OCI-M2 (cell line): ENCODE results near the gene GABRR3.

Source experiments
- DNase-seq: peaks from one replicate; lab custom pipeline; 2025; ENCODE audit not compliant: unreplicated experiment; lab: John Stamatoyannopoulos, UW

GABRR3 gene

GRCh38 chr3:97992547-97993173 is 42.5 kb downstream of the GABRR3 start:
- DNase-seq = no peak

GRCh38 chr3:97991293-97991682 is 43.8 kb downstream of the GABRR3 start:
- DNase-seq = no peak

GRCh38 chr3:97990624-97991292 is 44.4 kb downstream of the GABRR3 start:
- DNase-seq = no peak

- DNase-seq = no peak
Observed at GRCh38 chr3:97988784-97989568, 46.1 kb downstream of the GABRR3 start.

GRCh38 chr3:97987306-97987705 is 47.8 kb downstream of the GABRR3 start:
- no peak for DNase-seq

- no peak for DNase-seq
Observed at GRCh38 chr3:97983933-97984491, 51.1 kb downstream of the GABRR3 start.

GRCh38 chr3:97981886-97982285 is 53.2 kb downstream of the GABRR3 start:
- no peak for DNase-seq

- no peak for DNase-seq
Observed at GRCh38 chr3:97979610-97980009, 55.5 kb downstream of the GABRR3 start.

GRCh38 chr3:97975466-97975865 is 59.6 kb downstream of the GABRR3 start:
- no peak for DNase-seq

- no peak for DNase-seq
Observed at GRCh38 chr3:97974996-97975395, 60.1 kb downstream of the GABRR3 start.

GRCh38 chr3:97972976-97973375 is 62.1 kb downstream of the GABRR3 start:
- no peak for DNase-seq

- DNase-seq = no peak
Observed at GRCh38 chr3:97971679-97972567, 63.2 kb downstream of the GABRR3 start, which contains the start of gene RIOX2. TSS of gene RIOX2 (minus strand) at chr3:97972431. CDS start at chr3:97967593, 4,838 bp downstream.

GRCh38 chr3:97970956-97971620 is 64.0 kb downstream of the GABRR3 start:
- no peak for DNase-seq

- no peak for DNase-seq
Observed at GRCh38 chr3:97970156-97970555, 65.0 kb downstream of the GABRR3 start.

- no peak for DNase-seq
Observed at GRCh38 chr3:97969541-97969940, 65.6 kb downstream of the GABRR3 start.

GRCh38 chr3:97968376-97968775 is 66.7 kb downstream of the GABRR3 start:
- DNase-seq = no peak

- no peak for DNase-seq
Observed at GRCh38 chr3:97967966-97968365, 67.1 kb downstream of the GABRR3 start.

GRCh38 chr3:97960993-97961766 is 73.9 kb downstream of the GABRR3 start:
- no peak for DNase-seq

- DNase-seq = no peak
Observed at GRCh38 chr3:97960551-97960950, 74.6 kb downstream of the GABRR3 start.
